SH-SY5Y (cell line): ENCODE results near the gene TTC14.

Experiments used
- GATA2 ChIP-seq: IDR thresholded peaks from 2 replicates; pipeline ENCODE4 v1.6.1; 2011; ENCODE audit warnings: mild to moderate bottlenecking, low read depth, low read length
- GATA3 ChIP-seq: IDR thresholded peaks from 2 replicates; pipeline ENCODE4 v1.6.1; 2011; ENCODE audit warnings: low read depth, mild to moderate bottlenecking, low read length, moderate library complexity

DNA sequence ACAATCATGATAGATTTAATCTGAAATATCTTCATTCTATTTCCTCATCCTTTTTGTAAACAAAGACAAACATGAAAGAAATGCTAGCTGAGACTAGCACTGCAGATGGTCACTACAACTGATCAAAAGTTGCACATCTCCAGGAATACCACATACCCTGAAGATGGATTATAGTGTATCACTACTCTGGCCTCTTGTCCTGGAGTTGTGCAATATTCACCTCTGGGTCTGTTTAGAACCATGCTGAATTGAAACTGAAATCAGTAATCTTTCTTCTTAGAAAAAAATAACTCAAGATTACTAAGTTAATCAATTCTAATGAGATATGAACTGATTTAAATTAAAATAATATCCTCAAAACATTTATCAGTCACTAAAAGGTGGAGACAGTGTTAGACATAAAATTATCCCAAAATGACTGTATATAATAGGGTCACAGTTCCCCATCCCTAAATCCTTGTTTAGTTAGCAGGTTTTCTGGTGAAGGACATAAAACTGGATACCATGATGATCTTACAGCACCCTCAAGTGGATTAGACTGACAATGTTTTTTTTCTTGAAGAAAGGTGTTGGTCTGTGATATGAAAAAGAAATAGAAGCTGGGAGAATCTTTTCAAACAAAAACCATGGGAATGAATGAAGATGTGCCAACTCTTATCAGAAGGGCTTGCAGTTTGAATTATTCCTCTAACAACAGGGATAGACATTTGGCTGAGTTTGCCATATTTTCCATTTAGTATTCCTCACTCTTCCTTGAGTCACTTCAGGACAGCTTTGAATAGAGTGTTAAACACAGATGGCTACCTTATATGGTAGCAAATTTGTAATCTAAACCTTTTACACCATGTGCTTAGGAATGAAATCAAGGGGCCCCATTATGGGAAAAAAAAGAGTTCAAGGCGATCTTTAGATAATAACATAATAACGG lies 7.1 kb upstream of the TTC14 start:
- TF ChIP-seq GATA2 = no peak
- TF ChIP-seq GATA3 = no peak
